A549 treated with Mapracorat at 1 μM for 4 hours (cell line): ENCODE data around the gene PHOX2A. TPM values are rescaled to one million over a fixed set of nuclear protein-coding genes. Genes with fewer than 3 reads are reported as not detected.

Experiments
- total RNA-seq: library from RNA; stranded (reverse); fragments of 200-300 nt; extraction: Qiagen RNA extraction; gene quantifications from 5 replicates; pipeline ENCODE4 v1.2.3, GENCODE V29; 2022

The PHOX2A gene
- not detected in 5 replicates for total RNA-seq

DNA sequence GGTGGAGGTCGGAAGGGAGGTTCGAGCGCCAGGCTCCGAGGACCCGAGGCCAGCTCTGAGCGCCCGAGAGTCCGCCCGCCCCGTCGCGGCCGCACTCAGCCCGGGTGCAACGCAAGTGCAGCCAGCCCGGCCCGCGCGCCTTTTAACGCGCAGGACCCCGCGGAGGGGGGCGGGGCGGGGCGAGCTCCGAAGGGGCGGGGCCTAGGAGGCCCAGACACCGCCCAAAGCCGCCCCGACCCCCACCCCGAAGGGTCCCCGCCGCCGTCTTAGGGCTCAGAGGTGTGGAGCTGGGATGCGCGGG lies at the start of gene PHOX2A:
TSS of gene PHOX2A (minus strand) at position 117 of the 301 bp plus-strand sequence. CDS start 172 bp downstream, outside the sequence.

GRCh38 chr11:72224564-72225410 lies 19.2 kb downstream of the PHOX2A start, which contains the start of gene INPPL1:
Gene INPPL1 (plus strand): TSS chr11:72224767. CDS start chr11:72224985, 218 bp downstream.

GRCh38 chr11:72216638-72217037 lies 27.3 kb downstream of the PHOX2A start, which contains the start of gene FOLR2:
Gene FOLR2 (plus strand): TSS chr11:72216794. CDS start chr11:72218585, 1,791 bp downstream.

DNA sequence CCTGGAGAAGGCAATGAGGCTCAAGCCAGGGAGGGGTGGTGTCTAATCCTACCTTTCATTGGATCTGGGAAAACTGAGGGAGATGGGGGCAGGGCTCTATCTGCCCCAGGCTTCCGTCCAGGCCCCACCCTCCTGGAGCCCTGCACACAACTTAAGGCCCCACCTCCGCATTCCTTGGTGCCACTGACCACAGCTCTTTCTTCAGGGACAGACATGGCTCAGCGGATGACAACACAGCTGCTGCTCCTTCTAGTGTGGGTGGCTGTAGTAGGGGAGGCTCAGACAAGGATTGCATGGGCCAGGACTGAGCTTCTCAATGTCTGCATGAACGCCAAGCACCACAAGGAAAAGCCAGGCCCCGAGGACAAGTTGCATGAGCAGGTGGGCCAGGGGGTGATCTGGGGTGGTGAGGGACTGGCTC lies 52.0 kb downstream of the PHOX2A start, which contains the start of gene FOLR1:
TSS of gene FOLR1 (plus strand) at position 180 of the 421 bp plus-strand sequence. CDS start at position 214, 34 bp downstream.

Other genes with a start within 250 kb of the PHOX2A start
- gene IL18BP, start 245.3 kb downstream of the PHOX2A start, total RNA-seq, result 2.8 to 4.4 TPM (median 4.3 TPM) in 5 replicates
- gene NUMA1, start 163.6 kb downstream of the PHOX2A start, total RNA-seq, result 52.8 to 68.2 TPM (median 66.7 TPM) in 5 replicates
- gene LRRC51, start 163.3 kb downstream of the PHOX2A start, total RNA-seq, result 5.9 to 9.9 TPM (median 8.1 TPM) in 5 replicates
- 134 to 155 TPM (median 136 TPM) in 5 replicates for gene LAMTOR1, start 140.9 kb downstream of the PHOX2A start, total RNA-seq
- not detected in 5 replicates for gene TOMT, start 138.3 kb downstream of the PHOX2A start, total RNA-seq
- gene ANAPC15, start 131.5 kb downstream of the PHOX2A start, total RNA-seq, result 83.8 to 91.6 TPM (median 89.3 TPM) in 5 replicates
- 0.19 TPM in 1 of 5 replicates, not detected in the others for gene FOLR3, start 108.5 kb downstream of the PHOX2A start, total RNA-seq
- not detected in 5 replicates for gene FOLR1, start 52.0 kb downstream of the PHOX2A start, total RNA-seq
- not detected in 5 replicates for gene FOLR2, start 27.4 kb downstream of the PHOX2A start, total RNA-seq
- gene INPPL1, start 19.4 kb downstream of the PHOX2A start, total RNA-seq, result 54.7 to 83.6 TPM (median 71.5 TPM) in 5 replicates
- gene CLPB, start 190.4 kb upstream of the PHOX2A start, total RNA-seq, result 12.6 to 20.4 TPM (median 15.8 TPM) in 5 replicates